Measurements from ENCODE around the gene SYCE1L. TPM values are rescaled to one million over a fixed set of nuclear protein-coding genes. Genes with fewer than 3 reads are reported as not detected.

The SYCE1L gene, protein sequence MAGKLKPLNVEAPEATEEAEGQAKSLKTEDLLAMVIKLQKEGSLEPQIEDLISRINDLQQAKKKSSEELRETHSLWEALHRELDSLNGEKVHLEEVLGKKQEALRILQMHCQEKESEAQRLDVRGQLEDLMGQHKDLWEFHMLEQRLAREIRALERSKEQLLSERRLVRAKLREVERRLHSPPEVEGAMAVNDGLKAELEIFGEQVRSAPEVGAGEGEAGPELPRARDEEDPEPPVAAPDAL
- total RNA-seq: 0.40 TPM in 1 of 2 replicates, not detected in the other

DNA sequence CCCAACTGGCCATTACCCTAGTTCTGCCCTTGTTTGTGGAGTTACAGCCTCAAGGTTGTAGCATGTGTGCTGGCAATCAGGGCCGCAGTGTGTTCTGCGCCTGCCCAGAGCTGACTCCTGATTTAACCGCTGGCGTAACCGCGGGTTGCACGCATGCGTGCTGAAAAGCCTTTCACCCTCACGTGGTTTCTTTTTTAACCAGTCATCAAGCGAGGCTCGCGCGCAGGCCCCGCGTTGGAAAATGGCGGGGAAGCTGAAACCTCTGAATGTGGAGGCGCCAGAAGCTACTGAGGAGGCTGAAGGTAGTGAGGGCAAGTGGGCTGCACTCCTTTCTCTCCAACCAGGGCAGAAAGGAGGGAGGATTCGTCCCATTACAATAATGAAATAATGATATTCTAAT, at the start of gene SYCE1L:
Gene SYCE1L (plus strand): TSS at position 198 of the 400 bp plus-strand sequence. CDS start 44 bp downstream, at position 242.

DNA sequence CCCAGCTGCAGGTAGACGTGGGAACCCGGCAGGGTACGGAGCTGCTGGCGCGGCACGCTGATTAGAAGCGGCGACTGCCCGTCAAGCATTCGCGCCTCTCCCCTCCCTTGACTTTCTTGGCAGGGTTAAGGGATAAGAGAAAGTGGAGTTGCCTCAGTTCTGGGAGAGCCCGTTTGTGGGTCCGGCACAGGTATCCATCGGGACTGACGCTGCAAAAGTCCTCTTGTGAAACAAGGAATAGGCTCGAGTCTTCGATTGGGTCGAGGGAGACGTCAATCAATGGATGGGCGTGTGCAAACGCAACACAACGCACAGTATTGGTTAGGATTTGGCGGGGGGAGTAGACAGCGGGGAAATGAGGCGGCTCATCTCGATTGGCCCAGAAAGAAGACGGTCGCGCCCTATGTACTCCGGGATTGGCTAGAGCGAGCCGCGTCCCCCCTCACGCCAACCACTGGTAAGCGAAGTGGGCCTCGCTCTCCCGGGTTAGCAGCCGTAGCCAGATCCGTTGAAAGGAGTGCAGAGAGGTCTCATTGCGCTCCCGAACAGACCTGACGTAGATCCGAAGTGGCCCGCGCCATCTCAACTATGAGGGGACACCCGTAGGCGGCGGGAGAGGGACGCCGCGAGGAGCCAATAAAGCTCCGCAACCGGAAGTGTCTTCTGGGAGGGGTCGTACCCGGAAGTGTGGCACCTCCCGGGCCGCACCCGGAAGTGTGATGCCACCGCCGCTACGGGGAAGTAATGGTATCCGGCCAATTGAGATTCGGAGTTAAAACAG, 8.5 kb upstream of the SYCE1L start, which contains the start of gene MON1B:
Gene MON1B (plus strand): TSS at position 713 of the 781 bp plus-strand sequence. CDS start 296 bp downstream, outside the sequence.

Other genes with a start within 250 kb of the SYCE1L start
- 9.3 and 9.4 TPM in 2 replicates for gene MON1B, start 8.2 kb upstream of the SYCE1L start, total RNA-seq
- 1.2 and 23.2 TPM in 2 replicates for gene ADAMTS18, start 235.6 kb downstream of the SYCE1L start, total RNA-seq

Measured in smooth muscle cell of the pulmonary artery (primary cell).